ENCODE data around the gene GNAI2.
A peak's percentile ranks its signal among the peaks of the same experiment; 100 is the strongest.

GNAI2 gene

GRCh38 chr3:50192689-50193141 lies 43.3 kb upstream of the GNAI2 start:
- no peak overlapping the region for H3K4me3 ChIP-seq (ENCODE audit: low read length)
- TF ChIP-seq, protein P1, sequence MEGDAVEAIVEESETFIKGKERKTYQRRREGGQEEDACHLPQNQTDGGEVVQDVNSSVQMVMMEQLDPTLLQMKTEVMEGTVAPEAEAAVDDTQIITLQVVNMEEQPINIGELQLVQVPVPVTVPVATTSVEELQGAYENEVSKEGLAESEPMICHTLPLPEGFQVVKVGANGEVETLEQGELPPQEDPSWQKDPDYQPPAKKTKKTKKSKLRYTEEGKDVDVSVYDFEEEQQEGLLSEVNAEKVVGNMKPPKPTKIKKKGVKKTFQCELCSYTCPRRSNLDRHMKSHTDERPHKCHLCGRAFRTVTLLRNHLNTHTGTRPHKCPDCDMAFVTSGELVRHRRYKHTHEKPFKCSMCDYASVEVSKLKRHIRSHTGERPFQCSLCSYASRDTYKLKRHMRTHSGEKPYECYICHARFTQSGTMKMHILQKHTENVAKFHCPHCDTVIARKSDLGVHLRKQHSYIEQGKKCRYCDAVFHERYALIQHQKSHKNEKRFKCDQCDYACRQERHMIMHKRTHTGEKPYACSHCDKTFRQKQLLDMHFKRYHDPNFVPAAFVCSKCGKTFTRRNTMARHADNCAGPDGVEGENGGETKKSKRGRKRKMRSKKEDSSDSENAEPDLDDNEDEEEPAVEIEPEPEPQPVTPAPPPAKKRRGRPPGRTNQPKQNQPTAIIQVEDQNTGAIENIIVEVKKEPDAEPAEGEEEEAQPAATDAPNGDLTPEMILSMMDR (conservative IDR thresholded peaks at IDR 0.05; ENCODE audit: low read depth, low read length) = peak; percentile 91
- no peak for DNase-seq (ENCODE audit: low read depth)

DNA sequence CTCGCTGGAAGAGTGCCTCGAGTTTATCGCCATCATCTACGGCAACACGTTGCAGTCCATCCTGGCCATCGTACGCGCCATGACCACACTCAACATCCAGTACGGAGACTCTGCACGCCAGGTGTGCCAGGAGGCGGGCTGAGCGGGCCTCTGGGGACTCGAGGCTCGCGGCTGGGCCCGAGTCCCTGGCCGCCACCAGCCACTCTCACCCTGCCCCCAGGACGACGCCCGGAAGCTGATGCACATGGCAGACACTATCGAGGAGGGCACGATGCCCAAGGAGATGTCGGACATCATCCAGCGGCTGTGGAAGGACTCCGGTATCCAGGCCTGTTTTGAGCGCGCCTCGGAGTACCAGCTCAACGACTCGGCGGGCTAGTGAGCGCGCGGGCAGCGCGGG lies 42.7 kb upstream of the GNAI2 start:
- no peak overlapping the region for H3K4me3 ChIP-seq (ENCODE audit: low read length)
- TF ChIP-seq, protein P1 (conservative IDR thresholded peaks at IDR 0.05; ENCODE audit: low read depth, low read length) = no peak
- DNase-seq (ENCODE audit: low read depth) = no peak

- no peak for DNase-seq (ENCODE audit: low read depth)
- TF ChIP-seq, protein P1 (conservative IDR thresholded peaks at IDR 0.05; ENCODE audit: low read depth, low read length) = no peak
Observed at GRCh38 chr3:50193746-50194127, 42.3 kb upstream of the GNAI2 start.

GRCh38 chr3:50194128-50194902 lies 41.7 kb upstream of the GNAI2 start:
- H3K4me3 ChIP-seq (ENCODE audit: low read length) = no peak overlapping the region
- TF ChIP-seq, protein P1 (conservative IDR thresholded peaks at IDR 0.05; ENCODE audit: low read depth, low read length) = peak; percentile 87
- no peak for DNase-seq (ENCODE audit: low read depth)

More at GRCh38 chr3:50193746-50194127, 42.3 kb upstream of the GNAI2 start:
- H3K4me3 ChIP-seq (ENCODE audit: low read length) = no peak overlapping the region

DNA sequence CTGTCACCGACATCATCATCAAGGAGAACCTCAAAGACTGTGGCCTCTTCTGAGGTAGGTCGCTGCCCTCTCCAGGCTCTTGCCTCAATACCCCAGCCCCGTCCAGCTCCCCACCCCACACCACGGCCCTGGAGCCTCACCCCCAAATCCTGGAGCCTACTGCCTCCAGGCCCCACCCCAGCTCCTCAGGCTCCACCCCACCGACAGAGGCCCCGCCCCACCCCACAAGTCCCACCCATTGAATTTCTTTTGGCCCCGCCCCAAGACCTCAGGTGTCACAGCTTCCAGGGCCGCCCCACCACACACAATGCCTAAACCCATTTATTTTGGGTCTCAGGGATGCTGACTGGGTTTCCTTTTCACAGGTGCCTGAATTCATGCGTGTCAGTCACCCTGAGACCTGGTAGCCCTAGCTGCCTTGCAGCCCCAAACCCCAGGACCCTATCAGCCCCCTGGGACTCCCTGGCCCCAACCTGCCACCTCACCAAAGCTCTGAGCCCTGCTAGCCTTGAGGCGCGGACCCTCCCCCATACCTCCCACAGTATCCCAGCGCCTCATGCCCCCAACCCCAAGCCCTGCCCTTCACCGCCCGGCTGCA lies 41.0 kb upstream of the GNAI2 start:
- no peak overlapping the region for H3K4me3 ChIP-seq (ENCODE audit: low read length)
- DNase-seq (ENCODE audit: low read depth) = no peak
- TF ChIP-seq, protein P1 (conservative IDR thresholded peaks at IDR 0.05; ENCODE audit: low read depth, low read length) = no peak

DNA sequence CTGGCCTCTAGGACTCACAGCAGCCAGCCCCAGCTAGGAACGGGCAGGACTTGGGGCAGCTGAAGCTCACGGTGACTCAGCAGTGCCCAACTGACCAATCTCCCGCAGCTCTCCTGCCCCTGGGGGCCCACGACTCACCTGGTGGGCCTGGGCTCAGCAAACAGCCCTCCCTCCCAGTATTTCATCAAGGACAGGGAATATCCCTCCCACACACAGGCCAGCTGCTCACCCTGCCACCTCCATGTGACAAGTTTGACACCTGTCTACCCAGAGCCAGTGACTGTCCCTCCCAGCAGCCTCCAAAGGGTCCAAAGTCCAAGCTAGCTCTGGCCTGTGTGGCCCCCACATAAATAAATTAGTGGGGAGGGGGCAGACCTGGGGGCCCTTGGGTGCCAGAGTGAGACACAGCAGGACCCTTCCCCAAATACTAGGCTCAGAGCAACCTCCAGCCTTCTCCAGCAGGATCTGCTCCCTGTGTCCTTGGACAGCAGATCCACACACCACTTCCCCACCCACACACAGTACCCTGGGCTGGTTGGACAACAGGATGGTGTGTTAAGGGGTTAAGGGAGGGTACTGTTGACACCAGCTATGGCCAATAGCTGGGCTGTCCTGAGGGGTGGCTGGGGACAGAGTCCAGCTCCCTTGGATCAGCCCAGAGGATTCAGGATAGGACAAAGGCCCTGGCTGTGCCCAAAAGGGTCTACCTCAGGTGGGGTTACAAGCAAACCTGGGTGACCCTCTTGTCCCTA lies 40.3 kb upstream of the GNAI2 start:
- TF ChIP-seq, protein P1 (conservative IDR thresholded peaks at IDR 0.05; ENCODE audit: low read depth, low read length) = no peak
- no peak overlapping the region for H3K4me3 ChIP-seq (ENCODE audit: low read length)
- no peak for DNase-seq (ENCODE audit: low read depth)
